H1 (cell line): ENCODE results near the gene TRIL. TPM values are rescaled to one million over a fixed set of nuclear protein-coding genes. Genes with fewer than 3 reads are reported as not detected.

Source experiments
- CTCF ChIA-PET: fragments of 300-600 bp; sonication (Branson Sonifier 250); formaldehyde crosslinking; loops from one replicate; lab custom pipeline; 2021; ENCODE audit not compliant: partially characterized antibody; lab: Charles Lee
- POLR2A ChIA-PET: fragments of 300-600 bp; sonication (Branson Sonifier 250); formaldehyde crosslinking; loops from one replicate; lab custom pipeline; 2021; ENCODE audit warnings: inconsistent platforms; ENCODE audit not compliant: partially characterized antibody; lab: Charles Lee
- DNase-seq, 2 experiments: peaks; one replicate each; pipeline versions ENCODE4 v3.0.0 to v3.0.0-alpha.2; 2010 to 2022; ENCODE audit warnings: low spot score in 2 of 2, low read depth in 1 of 2, mixed read lengths in 1 of 2
- FAIRE-seq: peaks from 2 replicates; lab custom pipeline; 2011; peaks lifted over from hg19 to GRCh38; lab: Jason Lieb, UNC
- H2AFZ ChIP-seq: 2 replicates; pipeline ENCODE4 v1.8.1; 2012; ENCODE audit warnings: low read length, inconsistent platforms
- H2AK5ac ChIP-seq: 2 replicates; pipeline ENCODE4 v1.6.1; 2013; ENCODE audit warnings: low read depth, low read length
- H2BK120ac ChIP-seq: replicated peaks from 2 replicates; pipeline ENCODE3; 2013; ENCODE audit warnings: low read depth, low read length, inconsistent platforms
- H2BK12ac ChIP-seq: 2 replicates; pipeline ENCODE4 v1.6.1; 2013; ENCODE audit warnings: low read depth, low read length
- H2BK15ac ChIP-seq: 2 replicates; pipeline ENCODE4 v1.6.1; 2013; ENCODE audit warnings: low read length
- H2BK20ac ChIP-seq: 2 replicates; pipeline ENCODE4 v1.6.1; 2013; ENCODE audit warnings: low read length
- H2BK5ac ChIP-seq: 2 replicates; pipeline ENCODE4 v1.6.1; 2013; ENCODE audit warnings: low read depth, low read length
- H3K14ac ChIP-seq: 2 replicates; pipeline ENCODE4 v1.6.1; 2013; ENCODE audit warnings: inconsistent platforms; ENCODE audit not compliant: insufficient read length
- H3K18ac ChIP-seq: 2 replicates; pipeline ENCODE4 v1.6.1; 2013; ENCODE audit warnings: low read length; ENCODE audit errors: extremely low read depth
- H3K23ac ChIP-seq: 2 replicates; pipeline ENCODE4 v1.6.1; 2013; ENCODE audit warnings: inconsistent platforms; ENCODE audit not compliant: insufficient read length
- H3K23me2 ChIP-seq: 2 replicates; pipeline ENCODE4 v1.6.1; 2013; ENCODE audit warnings: low read depth, low read length
- H3K27ac ChIP-seq: 2 replicates; pipeline ENCODE4 v1.6.1; 2011; ENCODE audit warnings: low read depth, low read length, inconsistent platforms
- H3K27me3 ChIP-seq, 4 experiments: replicated peaks in 1 of 4; 1 replicate in 1 of 4; 2 replicates in 3 of 4; pipeline versions ENCODE4 v1.6.1 to v1.8.1; 2011 to 2013; ENCODE audit warnings: low read length in 3 of 4, mild to moderate bottlenecking in 3 of 4, inconsistent platforms in 2 of 4, mixed read lengths in 2 of 4, moderate library complexity in 1 of 4; ENCODE audit not compliant: control insufficient read depth in 3 of 4, insufficient read depth in 3 of 4; ENCODE audit errors: extremely low read depth in 1 of 4
- H3K36me3 ChIP-seq, 4 experiments: 2 replicates each; pipeline versions ENCODE4 v1.6.1 to v1.8.1; 2011 to 2013; ENCODE audit warnings: mild to moderate bottlenecking in 4 of 4, low read length in 3 of 4, moderate library complexity in 2 of 4, control low read depth in 1 of 4, inconsistent platforms in 1 of 4; ENCODE audit not compliant: insufficient read depth in 4 of 4, control insufficient read depth in 2 of 4
- H3K4ac ChIP-seq: replicated peaks from 2 replicates; pipeline ENCODE3; 2013; ENCODE audit warnings: low read length, low read depth, mixed read lengths, inconsistent platforms; ENCODE audit not compliant: insufficient read length
- H3K4me1 ChIP-seq, 4 experiments: replicated peaks in 1 of 4; 1 replicate in 1 of 4; 2 replicates in 3 of 4; pipeline versions ENCODE4 v1.6.1 to v1.8.1; 2011 to 2013; ENCODE audit warnings: low read length in 3 of 4, inconsistent platforms in 2 of 4, mixed read lengths in 1 of 4; ENCODE audit not compliant: insufficient read depth in 4 of 4, control insufficient read depth in 3 of 4
- H3K4me2 ChIP-seq, 2 experiments: 2 replicates each; pipeline versions ENCODE4 v1.6.1 to v1.8.1; 2011 to 2013; ENCODE audit warnings: low read depth in 2 of 2, low read length in 2 of 2, control low read depth in 1 of 2, inconsistent platforms in 1 of 2, mild to moderate bottlenecking in 1 of 2; ENCODE audit not compliant: insufficient read depth in 1 of 2
- H3K4me3 ChIP-seq, 4 experiments: fragments of 200-600, 300-600 bp in 1 of 4; sonication (generic), shearing (Covaris generic), sonication (Bioruptor Twin) in 1 of 4; 2 replicates each; pipeline versions ENCODE4 v1.5.1 to v1.8.1; 2011 to 2016; ENCODE audit warnings: low read length in 4 of 4, low read depth in 3 of 4, control low read depth in 2 of 4, inconsistent platforms in 2 of 4, mild to moderate bottlenecking in 2 of 4, mixed read lengths in 1 of 4, moderate library complexity in 1 of 4; ENCODE audit not compliant: insufficient read depth in 2 of 4; ENCODE audit errors: extremely low read depth in 1 of 4
- H3K56ac ChIP-seq: replicated peaks from 2 replicates; pipeline ENCODE3; 2013; ENCODE audit warnings: low read depth, mild to moderate bottlenecking, mixed read lengths, low read length, inconsistent platforms; ENCODE audit not compliant: insufficient read length
- H3K79me1 ChIP-seq: 2 replicates; pipeline ENCODE4 v1.6.1; 2013; ENCODE audit warnings: low read depth, low read length, control low read depth
- H3K79me2 ChIP-seq, 2 experiments: 2 replicates each; pipeline versions ENCODE4 v1.6.1 to v1.8.1; 2012 to 2013; ENCODE audit warnings: low read length in 2 of 2, mild to moderate bottlenecking in 2 of 2, inconsistent platforms in 1 of 2; ENCODE audit not compliant: insufficient read depth in 2 of 2, control insufficient read depth in 1 of 2
- H3K9ac ChIP-seq, 4 experiments: replicated peaks in 1 of 4; 1 replicate in 1 of 4; 2 replicates in 3 of 4; pipeline versions ENCODE4 v1.6.1 to v1.8.1; 2011 to 2013; ENCODE audit warnings: low read depth in 3 of 4, low read length in 3 of 4, control low read depth in 2 of 4, mild to moderate bottlenecking in 2 of 4, moderate library complexity in 2 of 4, inconsistent platforms in 1 of 4; ENCODE audit errors: extremely low read depth in 1 of 4
- H3K9me3 ChIP-seq, 2 experiments: 2 replicates each; pipeline versions ENCODE4 v1.6.1 to v1.8.1; 2012 to 2013; ENCODE audit warnings: mild to moderate bottlenecking in 2 of 2, moderate library complexity in 2 of 2, control low read depth in 1 of 2, inconsistent platforms in 1 of 2, low read depth in 1 of 2, low read length in 1 of 2, mixed read lengths in 1 of 2; ENCODE audit not compliant: insufficient read depth in 2 of 2
- H4K20me1 ChIP-seq, 2 experiments: replicated peaks in 1 of 2; 2 replicates each; pipeline versions ENCODE3 to v1.8.1; 2011 to 2013; ENCODE audit warnings: inconsistent platforms in 2 of 2, low read length in 2 of 2, mild to moderate bottlenecking in 1 of 2; ENCODE audit not compliant: insufficient read depth in 2 of 2, control insufficient read depth in 1 of 2
- H4K5ac ChIP-seq: 2 replicates; pipeline ENCODE4 v1.6.1; 2013; ENCODE audit warnings: low read length, low read depth, mixed read lengths, inconsistent platforms; ENCODE audit not compliant: insufficient read length
- H4K8ac ChIP-seq: 2 replicates; pipeline ENCODE4 v1.8.0; 2013; ENCODE audit warnings: mild to moderate bottlenecking, moderate library complexity, low read length, inconsistent platforms; ENCODE audit not compliant: insufficient read depth; ENCODE audit errors: extremely low read depth
- H4K91ac ChIP-seq: replicated peaks from 2 replicates; pipeline ENCODE3; 2013; ENCODE audit warnings: low read length, mixed read lengths, inconsistent platforms; ENCODE audit not compliant: insufficient read length
- CBX8 ChIP-seq: fragments of 300-800, 300-1000 bp; sonication (generic); IDR thresholded peaks from 2 replicates; pipeline ENCODE4 v1.7.1; 2016; ENCODE audit warnings: low read depth, low read length, borderline replicate concordance
- CEBPB ChIP-seq: IDR thresholded peaks from 2 replicates; pipeline ENCODE4 v1.6.1; 2012; ENCODE audit warnings: low read depth, low read length
- CHD2 ChIP-seq: IDR thresholded peaks from 2 replicates; pipeline ENCODE4 v1.6.1; 2012; ENCODE audit warnings: low read length, improper control_type of control experiment
- CTBP2 ChIP-seq: IDR thresholded peaks from 2 replicates; pipeline ENCODE4 v1.7.0; 2011; ENCODE audit warnings: borderline replicate concordance, mild to moderate bottlenecking, moderate library complexity, mixed read lengths, low read length; ENCODE audit not compliant: insufficient read depth, insufficient read length
- FOSL1 ChIP-seq: IDR thresholded peaks from 2 replicates; pipeline ENCODE4 v1.6.1; 2011; ENCODE audit warnings: mild to moderate bottlenecking, low read depth, low read length, moderate library complexity; ENCODE audit not compliant: insufficient read depth
- GABPA ChIP-seq: IDR thresholded peaks from 2 replicates; pipeline ENCODE4 v1.6.1; 2011; ENCODE audit warnings: mild to moderate bottlenecking, low read length, moderate library complexity, borderline replicate concordance; ENCODE audit not compliant: insufficient read depth
- HDAC6 ChIP-seq: IDR thresholded peaks from one replicate; pipeline ENCODE4 v1.7.1; 2012; ENCODE audit warnings: low read depth, mild to moderate bottlenecking, inconsistent platforms, low read length, moderate library complexity
- NANOG ChIP-seq: IDR thresholded peaks from 2 replicates; pipeline ENCODE4 v1.6.1; 2011; ENCODE audit warnings: low read length, low read depth, mild to moderate bottlenecking, inconsistent platforms; ENCODE audit not compliant: insufficient read depth, poor library complexity, severe bottlenecking
- POU5F1 ChIP-seq: IDR thresholded peaks from 2 replicates; pipeline ENCODE4 v1.6.1; 2011; ENCODE audit warnings: low read depth, mild to moderate bottlenecking, low read length, moderate library complexity
- RFX5 ChIP-seq: IDR thresholded peaks from 2 replicates; pipeline ENCODE4 v1.6.1; 2011; ENCODE audit warnings: low read depth, low read length, improper control_type of control experiment, borderline replicate concordance
- SIX5 ChIP-seq: IDR thresholded peaks from 2 replicates; pipeline ENCODE4 v1.6.1; 2011; ENCODE audit warnings: mild to moderate bottlenecking, low read depth, low read length
- SP4 ChIP-seq: IDR thresholded peaks from 2 replicates; pipeline ENCODE4 v1.6.1; 2012; ENCODE audit warnings: low read length, inconsistent platforms
- TCF12 ChIP-seq: IDR thresholded peaks from 2 replicates; pipeline ENCODE4 v1.6.1; 2011; ENCODE audit warnings: low read depth, mild to moderate bottlenecking, low read length
- USF2 ChIP-seq: IDR thresholded peaks from 2 replicates; pipeline ENCODE4 v1.6.1; 2011; ENCODE audit warnings: low read length, improper control_type of control experiment
- WGBS, 2 experiments: shearing (Covaris generic) in 1 of 2; methylation state at CpG; one replicate each; pipeline versions ENCODE4 v1.1.6 to v1.1.7; 2013 to 2015; ENCODE audit warnings: low lambda C conversion rate in 2 of 2, mixed read lengths in 2 of 2, inconsistent platforms in 1 of 2, low coverage in 1 of 2, missing lambda C conversion rate in 1 of 2; ENCODE audit not compliant: insufficient replicate concordance in 2 of 2, insufficient coverage in 1 of 2, insufficient read length in 1 of 2; ENCODE audit errors: extremely low coverage in 1 of 2, missing lambda C conversion rate in 1 of 2; 5-methylcytosine and 5-hydroxymethylcytosine counted together
- polyA plus RNA-seq, 7 experiments: library from polyadenylated mRNA; depleted of rRNA in 3 of 7; stranded (reverse) in 5 of 7; unstranded in 2 of 7; fragments of >200 nt in 5 of 7; fragments of 200-250 nt in 2 of 7; gene quantifications; 1 replicate in 5 of 7; 2 replicates in 1 of 7; 4 replicates in 1 of 7; pipeline versions ENCODE4 v1.2.1 to v1.2.3, GENCODE V29; 2011 to 2013; ENCODE audit warnings: missing spikeins in 2 of 7, mixed read lengths in 2 of 7
- total RNA-seq: library from RNA; stranded (reverse); fragmentation: NEBNext Ultra II Directional; extraction: Animal tissue kit (Norgen Biotek cat#: 25700); gene quantifications from 2 replicates; pipeline ENCODE4 v1.2.1, GENCODE V29; 2021

The TRIL gene
- total and polyA plus RNA-seq, 2 of the 8 experiments (the other 6 are each of a cell fraction or from before 2014, with no cell fraction given) = 3.9 to 5.5 TPM

GRCh38 chr7:28993371-28993770 lies 35.2 kb upstream of the TRIL start:
- no peak overlapping the region for H2BK15ac ChIP-seq
- no peak overlapping the region for H3K4ac ChIP-seq
- no peaks in the 10 kb centered on the region for H4K20me1 ChIP-seq
- no peak overlapping the region for H3K18ac ChIP-seq
- H3K27me3 ChIP-seq = no peaks in the 10 kb centered on the region
- no peak overlapping the region for H2AFZ ChIP-seq
- no peak overlapping the region for H3K56ac ChIP-seq
- no peak overlapping the region for H3K4me2 ChIP-seq
- no peaks in the 10 kb centered on the region for H3K36me3 ChIP-seq
- POLR2A ChIA-PET = no interaction called here
- H2BK5ac ChIP-seq = no peak overlapping the region
- H3K9me3 ChIP-seq = no peaks in the 10 kb centered on the region
- no peak overlapping the region for H3K9ac ChIP-seq
- H2BK120ac ChIP-seq = no peak overlapping the region
- no peak overlapping the region for H3K14ac ChIP-seq
- CTCF ChIA-PET = interaction anchor here (0.6 to 2.6 kb wide), 3 partner anchors 37 to 405 kb away, joined by 3 to 13 read pairs (median 5); partner anchors contain the start of gene TRIL
- H3K4me3 ChIP-seq = no peak overlapping the region
- peaks cover 0 to 6% (median 4%) of the 10 kb centered on the region in 4 experiments; a peak in 4 of 7 replicates for H3K4me1 ChIP-seq
- H4K8ac ChIP-seq = no peak overlapping the region
- FAIRE-seq (peak; percentile 24), DNase-seq (no peak)
- H2AK5ac ChIP-seq = no peak overlapping the region
- no peaks in the 10 kb centered on the region for H3K23me2 ChIP-seq
- H3K27ac ChIP-seq = no peak overlapping the region
- H3K79me1 ChIP-seq = no peaks in the 10 kb centered on the region
- no peak overlapping the region for H3K23ac ChIP-seq
- no peak overlapping the region for H2BK12ac ChIP-seq
- no peak overlapping the region for H2BK20ac ChIP-seq
- 85% methylated on average over 4 of the region's 4 CpGs; no CpG with 5 or more reads in 1 of the 2 experiments for WGBS, 2 experiments
- H4K5ac ChIP-seq = no peak overlapping the region
- H3K79me2 ChIP-seq = no peaks in the 10 kb centered on the region
- no peak overlapping the region for H4K91ac ChIP-seq
- no peak for TF ChIP-seq TCF12
- no peak for TF ChIP-seq SP4
- TF ChIP-seq CEBPB = no peak
- no peak for TF ChIP-seq SIX5
- no peak for TF ChIP-seq NANOG
- no peak for TF ChIP-seq FOSL1
- no peak for TF ChIP-seq CHD2
- no peak for TF ChIP-seq CBX8
- TF ChIP-seq GABPA = no peak
- TF ChIP-seq RFX5 = no peak
- TF ChIP-seq CTBP2 = no peak
- no peak for TF ChIP-seq HDAC6
- TF ChIP-seq USF2 = no peak
- TF ChIP-seq POU5F1 = no peak
